ENCODE data around the gene PHKA1. TPM values are rescaled to one million over a fixed set of nuclear protein-coding genes. Genes with fewer than 3 reads are reported as not detected.

The PHKA1 gene
- total RNA-seq, 4 donors from 2014 or later, result 2.1 to 9.0 (median 5.6) TPM

DNA sequence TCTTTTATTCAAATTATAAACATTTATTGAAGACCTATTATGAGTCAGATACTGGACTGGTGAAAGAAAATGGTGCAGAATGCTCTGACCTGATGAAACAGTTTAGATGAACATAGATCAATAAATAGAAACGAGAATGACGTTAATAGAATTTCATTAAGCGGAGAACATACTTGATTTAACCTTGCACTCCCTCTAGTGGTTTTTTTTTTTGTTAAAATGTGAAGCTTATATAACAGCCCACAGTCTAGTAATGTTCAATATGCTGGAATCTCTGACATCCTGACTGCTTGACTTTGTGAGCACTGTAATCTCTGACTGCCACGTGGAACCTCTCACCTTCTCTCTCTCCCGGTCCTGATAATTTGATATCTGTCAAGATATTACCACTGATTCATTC is 173.8 kb downstream of the PHKA1 start:
- Histone ChIP-seq H3K27ac (no peak overlapping the region), H3K9me3 (no peaks in the 10 kb centered on the region), H3K4me3 (no peak overlapping the region), H3K4me1 (no peaks in the 10 kb centered on the region), H3K36me3 (no peaks in the 10 kb centered on the region), H3K27me3 (no peaks in the 10 kb centered on the region)
- DNase-seq, result no peak
- TF ChIP-seq CTCF (IDR thresholded peaks at IDR 0.05) (peak in 3 of 4 experiments; percentile 12 to 23 (median 14)), POLR2A (IDR thresholded peaks at IDR 0.05) (no peak)
- intact Hi-C loops (cut with DNase I; ENCODE audit: low total_unique reads), result no loop called here

- Histone ChIP-seq H3K4me1 (no peaks in the 10 kb centered on the region), H3K4me3 (no peak overlapping the region), H3K27ac (no peak overlapping the region), H3K36me3 (no peaks in the 10 kb centered on the region), H3K27me3 (no peaks in the 10 kb centered on the region), H3K9me3 (no peaks in the 10 kb centered on the region)
- no peak for DNase-seq
- intact Hi-C loops (cut with DNase I; ENCODE audit: low total_unique reads), result no loop called here
- TF ChIP-seq POLR2A (IDR thresholded peaks at IDR 0.05) (no peak), CTCF (IDR thresholded peaks at IDR 0.05) (no peak)
These were observed 174.3 kb downstream of the PHKA1 start for GRCh38 chrX:72539822-72540221.

- no peaks in the 10 kb centered on the region for H3K9me3 ChIP-seq
- no peak overlapping the region for H3K27ac ChIP-seq
- intact Hi-C loops (cut with DNase I; ENCODE audit: low total_unique reads), result no loop called here
These were observed 177.6 kb downstream of the PHKA1 start for GRCh38 chrX:72536542-72536941.

GRCh38 chrX:72532366-72532765 is 181.7 kb downstream of the PHKA1 start:
- H3K4me1 ChIP-seq, result no peaks in the 10 kb centered on the region
- H3K9me3 ChIP-seq, result no peaks in the 10 kb centered on the region
- H3K4me3 ChIP-seq, result no peak overlapping the region
- DNase-seq, result no peak
- H3K27ac ChIP-seq, result no peak overlapping the region
- TF ChIP-seq POLR2A (IDR thresholded peaks at IDR 0.05), result no peak
- no peak for TF ChIP-seq CTCF (IDR thresholded peaks at IDR 0.05)
- no peaks in the 10 kb centered on the region for H3K36me3 ChIP-seq
- no peaks in the 10 kb centered on the region for H3K27me3 ChIP-seq
- intact Hi-C loops (cut with DNase I; ENCODE audit: low total_unique reads), result no loop called here

More at GRCh38 chrX:72536542-72536941, 177.6 kb downstream of the PHKA1 start:
- Histone ChIP-seq H3K36me3 (no peaks in the 10 kb centered on the region), H3K27me3 (no peaks in the 10 kb centered on the region), H3K4me3 (no peak overlapping the region), H3K4me1 (no peaks in the 10 kb centered on the region)
- DNase-seq, result no peak
- no peak for TF ChIP-seq CTCF (IDR thresholded peaks at IDR 0.05)
- TF ChIP-seq POLR2A (IDR thresholded peaks at IDR 0.05), result no peak

Small RNAs within 50 kb of the gene (small RNA-seq; reads per million reads assigned to genes)
- gene BX295541.1, result not detected
- not detected for gene RF00012
- gene RNU1-112P, result not detected

Other genes with a start within 250 kb of the PHKA1 start
- gene HDAC8, start 141.5 kb downstream of the PHKA1 start, total RNA-seq, result 100 to 1,000 TPM in 1 of 4 donors, 10 to 100 TPM in 3; 16.2 to 138 (median 43.1) TPM
- 1 to 10 TPM in 1 of 4 donors, under 1 TPM in 1, not detected in 2; 0.88 to 2.3 TPM for gene DMRTC1B, start 62.6 kb upstream of the PHKA1 start, total RNA-seq
- gene FAM236B, start 68.4 kb upstream of the PHKA1 start, total RNA-seq, result not detected
- gene FAM236D, start 93.9 kb upstream of the PHKA1 start, total RNA-seq, result not detected
- not detected for gene FAM236C, start 198.3 kb upstream of the PHKA1 start, total RNA-seq
- gene FAM236A, start 223.9 kb upstream of the PHKA1 start, total RNA-seq, result not detected
- gene DMRTC1, start 229.5 kb upstream of the PHKA1 start, total RNA-seq, result 1 to 10 TPM in 1 of 4 donors, not detected in 3; 1.4 TPM